HG03469 (cell line): ENCODE results near the gene NRN1.
"Not testable (repeated sequence)": the region's sequence is repeated elsewhere in the genome, so short reads cannot be mapped to it uniquely, and the experiment has no call there.

Source experiments
- ATAC-seq: cut with Tn5 transposase; IDR thresholded peaks from one replicate; pipeline ENCODE4 v1.9.1; 2021; ENCODE audit warnings: mild to moderate bottlenecking, moderate library complexity, moderate number of reproducible peaks; ENCODE audit not compliant: unreplicated experiment

NRN1 gene, protein sequence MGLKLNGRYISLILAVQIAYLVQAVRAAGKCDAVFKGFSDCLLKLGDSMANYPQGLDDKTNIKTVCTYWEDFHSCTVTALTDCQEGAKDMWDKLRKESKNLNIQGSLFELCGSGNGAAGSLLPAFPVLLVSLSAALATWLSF

GRCh38 chr6:6006428-6007365, at the start of gene NRN1:
Gene NRN1, minus strand, starts transcription at chr6:6006925. Its CDS starts 176 bp downstream, at chr6:6006749.
- no peak for ATAC-seq

GRCh38 chr6:6052216-6052615, 45.5 kb upstream of the NRN1 start:
- ATAC-seq = no peak

- no peak for ATAC-seq
Observed at GRCh38 chr6:6046716-6047115, 40.0 kb upstream of the NRN1 start.

DNA sequence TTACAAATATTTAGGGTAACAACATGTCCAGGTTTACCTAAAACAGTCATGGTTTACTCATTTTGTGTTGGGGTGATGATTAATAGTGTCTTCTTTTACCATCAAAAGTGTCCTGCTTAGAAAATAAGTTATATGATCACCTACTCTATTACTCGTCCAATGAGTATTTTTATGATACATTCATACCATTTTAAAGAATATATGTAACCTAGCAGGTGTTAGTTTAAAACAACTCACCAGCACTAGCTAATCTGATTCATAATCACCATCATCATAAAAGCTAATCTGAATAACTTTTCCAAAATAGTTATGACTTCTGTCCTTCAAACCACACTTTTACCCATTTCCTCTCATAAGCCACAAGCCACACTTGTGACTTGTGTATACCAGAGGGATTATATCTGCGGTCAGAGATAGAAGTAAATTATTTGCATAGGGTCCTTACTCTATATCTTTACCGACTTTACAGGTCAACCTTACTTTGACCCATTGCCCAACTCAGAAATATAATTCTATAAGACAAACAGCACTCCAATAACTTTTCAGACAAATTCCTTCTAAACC, 33.3 kb upstream of the NRN1 start:
- ATAC-seq = no peak

DNA sequence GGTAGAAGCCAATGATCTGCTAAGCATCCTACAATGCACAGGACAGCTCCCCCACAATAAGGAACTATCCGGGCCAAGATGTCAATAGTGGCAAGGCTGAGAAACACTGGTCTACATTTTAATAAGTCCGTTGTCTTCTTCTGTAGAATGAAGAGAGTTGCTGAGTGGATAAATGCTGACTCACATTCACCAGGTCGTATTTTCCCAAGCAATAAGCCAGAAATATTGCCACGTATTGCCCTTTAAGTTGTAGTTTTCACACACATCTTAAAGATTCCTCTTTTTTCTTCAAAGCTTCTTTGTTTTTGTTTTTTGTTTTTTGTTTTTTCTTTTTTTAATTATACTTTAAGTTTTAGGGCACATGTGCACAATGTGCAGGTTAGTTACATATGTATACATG, 30.5 kb upstream of the NRN1 start:
- ATAC-seq = no peak

- no peak for ATAC-seq
Observed at GRCh38 chr6:6033858-6034257, 27.1 kb upstream of the NRN1 start.

DNA sequence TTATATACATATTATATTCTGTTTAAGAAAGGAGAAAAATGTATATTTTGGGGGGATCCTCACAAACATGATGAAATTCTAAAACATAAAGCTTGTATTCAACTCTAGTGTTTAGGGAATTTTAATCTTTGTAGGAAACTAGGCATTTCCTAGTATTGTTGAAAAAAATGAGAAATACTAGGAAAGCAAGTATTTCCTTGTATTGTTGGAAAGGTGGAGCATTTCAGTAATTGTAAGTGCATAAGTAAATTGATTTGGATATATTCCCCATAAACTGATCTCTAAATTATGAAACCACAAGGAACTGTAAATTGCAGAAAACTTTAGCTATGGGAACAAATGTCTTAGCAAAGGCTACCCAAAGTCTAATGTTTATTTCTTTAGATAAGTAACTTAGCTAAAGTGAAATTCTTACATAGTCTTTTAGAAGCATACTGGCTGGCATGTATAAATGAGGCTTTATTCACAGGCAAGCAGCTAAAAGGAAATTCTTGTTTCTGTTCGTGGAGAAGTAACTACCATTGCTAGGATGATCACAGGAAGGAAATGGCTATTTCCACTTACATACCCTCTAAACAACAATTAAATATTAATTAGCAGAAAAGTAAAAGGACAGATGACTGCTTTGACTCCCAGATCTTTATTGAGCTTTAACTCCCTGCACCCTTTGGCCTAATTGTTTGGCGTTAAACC, 19.9 kb upstream of the NRN1 start:
- ATAC-seq = no peak

DNA sequence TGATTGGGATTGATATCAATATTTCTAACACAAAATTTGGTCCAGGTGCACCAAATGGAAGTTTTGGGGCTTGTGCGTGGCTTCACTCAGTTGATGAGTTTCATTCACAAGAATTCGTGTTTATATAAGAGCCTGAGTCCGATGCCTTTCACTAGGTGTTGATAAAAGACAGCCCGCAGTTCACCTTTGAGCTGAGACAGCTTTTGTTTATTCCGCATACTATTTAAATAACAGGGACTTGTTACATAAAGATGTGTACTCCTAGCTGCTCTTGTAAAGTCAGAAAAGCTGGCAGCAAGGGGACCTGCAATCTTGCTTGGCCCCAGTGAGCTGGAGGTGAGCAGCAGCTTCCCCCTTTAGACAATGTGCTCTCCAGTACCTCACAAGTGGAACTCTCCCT, 19.0 kb upstream of the NRN1 start:
- no peak for ATAC-seq

DNA sequence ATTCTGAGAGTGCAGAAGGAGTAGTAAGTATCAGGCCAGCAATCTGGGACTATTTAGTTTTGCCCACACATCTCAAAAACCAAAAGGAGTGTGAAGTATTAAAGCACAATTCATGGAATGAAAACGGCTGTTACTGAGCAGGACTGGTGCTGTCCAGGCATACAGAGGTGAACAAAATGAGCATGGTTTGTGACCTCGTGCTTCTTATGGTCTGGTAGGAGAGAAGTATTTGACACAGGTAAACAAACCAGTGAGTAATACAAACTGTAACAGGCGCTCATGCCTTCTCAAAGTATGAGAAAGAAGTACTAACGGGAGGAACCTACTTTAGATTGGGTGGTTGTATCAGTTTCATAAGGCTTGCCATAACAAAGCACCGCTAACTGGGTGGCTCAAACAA, 17.5 kb upstream of the NRN1 start:
- ATAC-seq = no peak

GRCh38 chr6:6022841-6023240, 16.1 kb upstream of the NRN1 start:
- not testable (repeated sequence) for ATAC-seq

- no peak for ATAC-seq
Observed at GRCh38 chr6:6008648-6009421, 2.1 kb upstream of the NRN1 start.

GRCh38 chr6:6008089-6008647, 1.4 kb upstream of the NRN1 start:
- ATAC-seq = no peak

DNA sequence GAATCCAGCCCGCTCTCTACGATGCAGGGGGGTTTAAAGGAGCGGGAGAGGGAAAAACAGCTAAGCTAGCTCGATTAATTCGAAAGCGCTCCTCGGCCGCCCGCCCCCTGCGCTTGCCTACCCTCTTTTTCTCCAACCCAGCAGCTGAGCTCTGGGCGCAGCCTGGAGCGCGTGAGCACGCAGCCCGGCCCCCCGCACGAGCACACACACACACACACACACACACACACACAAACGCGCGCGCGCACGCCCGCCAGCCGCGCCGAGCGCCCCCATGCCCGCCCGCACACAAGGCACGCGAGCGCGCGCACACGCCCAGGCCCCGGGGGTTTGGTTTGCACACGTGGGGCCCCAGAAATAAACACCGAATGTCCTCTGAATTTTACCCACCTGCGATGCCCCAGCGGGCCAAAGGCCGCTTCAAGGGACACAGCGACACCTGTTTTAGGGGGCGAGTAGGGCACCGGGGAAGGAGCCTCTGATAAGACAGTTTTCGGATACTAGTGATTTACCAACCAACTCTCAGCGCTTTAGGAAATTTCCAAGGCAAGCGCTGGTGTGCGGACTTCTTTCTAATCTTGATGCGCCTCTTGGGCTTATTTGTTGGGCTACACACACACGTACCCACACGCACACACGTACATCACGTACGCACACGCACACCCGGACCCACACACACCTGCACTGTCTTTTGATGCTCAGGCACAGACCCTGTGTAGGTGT, 802 bp upstream of the NRN1 start:
- no peak for ATAC-seq

GRCh38 chr6:6006006-6006427, 708 bp downstream of the NRN1 start:
- ATAC-seq = no peak

DNA sequence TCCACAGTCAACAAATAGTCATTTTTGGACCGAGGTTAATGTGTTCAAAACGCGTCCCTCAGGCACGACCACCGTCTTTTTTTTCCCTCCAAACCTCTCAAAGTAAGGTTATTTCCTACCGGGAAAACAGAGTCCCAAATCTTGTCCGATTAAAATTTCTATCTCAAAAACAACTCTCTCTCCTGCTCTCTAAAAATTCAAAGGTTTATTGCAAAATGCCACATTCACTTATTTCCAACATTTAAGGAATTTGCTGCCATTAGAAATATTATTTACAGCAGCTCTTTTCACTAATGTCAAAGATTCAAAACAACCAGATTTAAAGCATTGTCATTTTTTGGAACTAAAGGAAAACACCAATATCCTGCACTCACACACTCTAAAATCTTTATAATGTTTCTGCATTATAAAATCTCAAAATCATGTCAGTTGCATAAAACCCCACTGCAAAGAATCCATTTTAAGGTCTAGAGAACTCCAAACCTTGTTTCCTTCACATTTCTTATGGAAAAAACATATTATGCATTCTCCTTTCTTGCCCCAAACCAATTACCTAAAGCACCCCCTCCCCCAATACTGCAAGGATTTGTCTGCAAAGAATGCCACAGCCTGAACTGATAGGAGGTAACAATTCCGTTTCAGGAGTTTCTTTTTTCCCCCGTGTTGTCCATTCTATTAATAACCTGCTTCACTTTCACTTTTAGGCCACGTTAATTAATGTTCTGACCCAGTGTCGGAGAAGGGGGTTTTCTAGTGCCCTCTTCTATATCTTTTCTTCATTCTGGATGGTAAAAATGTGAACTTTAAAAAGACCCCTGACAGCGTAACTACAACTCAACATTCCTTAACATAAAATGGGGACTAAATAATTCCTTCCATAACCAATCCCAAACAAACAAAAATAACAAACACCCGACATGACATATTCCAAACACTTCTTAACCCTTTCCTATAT, 1.4 kb downstream of the NRN1 start:
- ATAC-seq = no peak

- no peak for ATAC-seq
Observed at GRCh38 chr6:6004390-6004995, 2.2 kb downstream of the NRN1 start.

- ATAC-seq = no peak
Observed at GRCh38 chr6:6003621-6004366, 2.9 kb downstream of the NRN1 start.
